Caco-2 (cell line): ENCODE results near the gene FER. TPM values are rescaled to one million over a fixed set of nuclear protein-coding genes. Genes with fewer than 3 reads are reported as not detected.
"Not testable (repeated sequence)": the region's sequence is repeated elsewhere in the genome, so short reads cannot be mapped to it uniquely, and the experiment has no call there.

Source experiments
- BruUV-seq: library from RNA; stranded (reverse); fragments of 400-500 nt; replicated peaks from 2 replicates; lab custom pipeline; 2021; lab: Mats Ljungman, UMichigan
- CTCF ChIA-PET: fragments of 300-600 bp; sonication (Branson Sonifier 250); formaldehyde crosslinking; loops from one replicate; lab custom pipeline; 2022; ENCODE audit warnings: antibody characterized with exemption; lab: Charles Lee
- POLR2A ChIA-PET: fragments of 300-600 bp; sonication (Branson Sonifier 250); formaldehyde crosslinking; loops from one replicate; lab custom pipeline; 2022; ENCODE audit warnings: antibody characterized with exemption; lab: Charles Lee
- DNase-seq, 2 experiments: peaks; one replicate each; pipeline versions ENCODE4 v3.0.0 to v3.0.0-alpha.2; 2020 to 2022
- H3K27me3 ChIP-seq: replicated peaks from 2 replicates; pipeline ENCODE4 v1.6.0; 2011; ENCODE audit warnings: low read length; ENCODE audit not compliant: control insufficient read depth, insufficient read depth
- H3K36me3 ChIP-seq: 2 replicates; pipeline ENCODE4 v1.5.1; 2011; ENCODE audit warnings: low read length; ENCODE audit not compliant: control insufficient read depth, insufficient read depth
- H3K4me1 ChIP-seq: fragments of 250-450 bp; sonication (Bioruptor Pico); 2 replicates; pipeline ENCODE4 v1.5.1; 2020; ENCODE audit warnings: mild to moderate bottlenecking
- H3K4me3 ChIP-seq: 2 replicates; pipeline ENCODE4 v1.5.1; 2011; ENCODE audit warnings: low read depth, mild to moderate bottlenecking, control low read depth, low read length
- H3K9me3 ChIP-seq: fragments of 250-450 bp; sonication (Bioruptor Pico); 2 replicates; pipeline ENCODE4 v1.5.1; 2020; ENCODE audit warnings: mild to moderate bottlenecking, moderate library complexity
- H3K27ac Mint-ChIP-seq: one replicate; pipeline ENCODE4 v1.8.0; 2022; ENCODE audit warnings: mixed read lengths; ENCODE audit not compliant: unreplicated experiment
- H3K27me3 Mint-ChIP-seq: one replicate; pipeline ENCODE4 v1.8.0; 2022; ENCODE audit warnings: mixed read lengths; ENCODE audit not compliant: insufficient read depth, unreplicated experiment
- H3K36me3 Mint-ChIP-seq: one replicate; pipeline ENCODE4 v1.8.0; 2022; ENCODE audit warnings: mild to moderate bottlenecking, mixed read lengths; ENCODE audit not compliant: insufficient read depth, unreplicated experiment
- H3K4me1 Mint-ChIP-seq: one replicate; pipeline ENCODE4 v1.8.0; 2022; ENCODE audit warnings: low read depth, mixed read lengths; ENCODE audit not compliant: unreplicated experiment
- H3K4me3 Mint-ChIP-seq: one replicate; pipeline ENCODE4 v1.8.0; 2022; ENCODE audit warnings: mild to moderate bottlenecking, moderate library complexity, mixed read lengths; ENCODE audit not compliant: unreplicated experiment
- H3K9me3 Mint-ChIP-seq: one replicate; pipeline ENCODE4 v1.8.0; 2022; ENCODE audit warnings: mixed read lengths; ENCODE audit not compliant: unreplicated experiment
- intact Hi-C: fragments of 100-400 bp; cut with micrococcal nuclease; formaldehyde crosslinking; loops from one replicate; pipeline ENCODE4 v1.10.0; 2022; ENCODE audit not compliant: unreplicated experiment
- total RNA-seq: library from RNA; stranded (reverse); gene quantifications from 2 replicates; pipeline ENCODE4 v1.2.3, GENCODE V29; 2022
- TF ChIP-seq, protein P1 (sequence below), 2 experiments: fragments of 200-600 bp in 1 of 2; IDR thresholded peaks; 1 replicate in 1 of 2; 2 replicates in 1 of 2; pipeline versions ENCODE4 v1.5.1 to v1.8.0; 2011 to 2022; ENCODE audit warnings: antibody characterized with exemption in 1 of 2, control low read depth in 1 of 2, inconsistent platforms in 1 of 2, low read depth in 1 of 2, low read length in 1 of 2, mild to moderate bottlenecking in 1 of 2, moderate library complexity in 1 of 2; ENCODE audit not compliant: insufficient read depth in 1 of 2, severe bottlenecking in 1 of 2, unreplicated experiment in 1 of 2

The FER gene
- total RNA-seq, 1 experiment from 2014 or later, result 43.1 TPM

- ChIA-PET CTCF (no interaction called here), POLR2A (no interaction called here)
- H3K4me1 ChIP-seq, result no peaks in the 10 kb centered on the region
- intact Hi-C loops, result no loop called here
- no peak overlapping the region for H3K4me3 ChIP-seq
- no peaks in the 10 kb centered on the region for H3K9me3 ChIP-seq
- no peaks in the 10 kb centered on the region for H3K4me1 Mint-ChIP-seq
- TF ChIP-seq, protein P1, sequence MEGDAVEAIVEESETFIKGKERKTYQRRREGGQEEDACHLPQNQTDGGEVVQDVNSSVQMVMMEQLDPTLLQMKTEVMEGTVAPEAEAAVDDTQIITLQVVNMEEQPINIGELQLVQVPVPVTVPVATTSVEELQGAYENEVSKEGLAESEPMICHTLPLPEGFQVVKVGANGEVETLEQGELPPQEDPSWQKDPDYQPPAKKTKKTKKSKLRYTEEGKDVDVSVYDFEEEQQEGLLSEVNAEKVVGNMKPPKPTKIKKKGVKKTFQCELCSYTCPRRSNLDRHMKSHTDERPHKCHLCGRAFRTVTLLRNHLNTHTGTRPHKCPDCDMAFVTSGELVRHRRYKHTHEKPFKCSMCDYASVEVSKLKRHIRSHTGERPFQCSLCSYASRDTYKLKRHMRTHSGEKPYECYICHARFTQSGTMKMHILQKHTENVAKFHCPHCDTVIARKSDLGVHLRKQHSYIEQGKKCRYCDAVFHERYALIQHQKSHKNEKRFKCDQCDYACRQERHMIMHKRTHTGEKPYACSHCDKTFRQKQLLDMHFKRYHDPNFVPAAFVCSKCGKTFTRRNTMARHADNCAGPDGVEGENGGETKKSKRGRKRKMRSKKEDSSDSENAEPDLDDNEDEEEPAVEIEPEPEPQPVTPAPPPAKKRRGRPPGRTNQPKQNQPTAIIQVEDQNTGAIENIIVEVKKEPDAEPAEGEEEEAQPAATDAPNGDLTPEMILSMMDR (IDR thresholded peaks at IDR 0.05; ENCODE audit: insufficient read depth in 1 of 2, low read depth in 1 of 2, low read length in 1 of 2, severe bottlenecking in 1 of 2, unreplicated experiment in 1 of 2), result no peak
- DNase-seq, result no peak
- H3K27me3 Mint-ChIP-seq, result no peaks in the 10 kb centered on the region
- H3K27ac Mint-ChIP-seq, result no peak overlapping the region
- BruUV-seq, result no TSS peak
- H3K9me3 Mint-ChIP-seq, result no peaks in the 10 kb centered on the region
- no peak overlapping the region for H3K4me3 Mint-ChIP-seq
- H3K36me3 ChIP-seq, result no peaks in the 10 kb centered on the region
- H3K36me3 Mint-ChIP-seq, result no peaks in the 10 kb centered on the region
- no peaks in the 10 kb centered on the region for H3K27me3 ChIP-seq
These were observed 293.6 kb downstream of the FER start for GRCh38 chr5:109041317-109041716.

- no peaks in the 10 kb centered on the region for H3K4me1 Mint-ChIP-seq
- H3K4me3 ChIP-seq, result no peak overlapping the region
- no peak overlapping the region for H3K27ac Mint-ChIP-seq
- intact Hi-C loops, result no loop called here
- H3K36me3 Mint-ChIP-seq, result no peaks in the 10 kb centered on the region
- H3K27me3 Mint-ChIP-seq, result no peaks in the 10 kb centered on the region
- H3K27me3 ChIP-seq, result no peaks in the 10 kb centered on the region
- ChIA-PET CTCF (no interaction called here), POLR2A (no interaction called here)
- no peaks in the 10 kb centered on the region for H3K9me3 Mint-ChIP-seq
- TF ChIP-seq, protein P1 (IDR thresholded peaks at IDR 0.05; ENCODE audit: insufficient read depth in 1 of 2, low read depth in 1 of 2, low read length in 1 of 2, severe bottlenecking in 1 of 2, unreplicated experiment in 1 of 2), result no peak
- no peaks in the 10 kb centered on the region for H3K9me3 ChIP-seq
- no peaks in the 10 kb centered on the region for H3K36me3 ChIP-seq
- no peak for DNase-seq
- no TSS peak for BruUV-seq
- H3K4me1 ChIP-seq, result no peaks in the 10 kb centered on the region
- no peak overlapping the region for H3K4me3 Mint-ChIP-seq
These were observed 298.0 kb downstream of the FER start for GRCh38 chr5:109045710-109046109.

GRCh38 chr5:109049565-109049964 is 301.9 kb downstream of the FER start:
- Histone ChIP-seq H3K36me3 (no peaks in the 10 kb centered on the region), H3K27me3 (no peaks in the 10 kb centered on the region), H3K4me1 (no peaks in the 10 kb centered on the region), H3K9me3 (no peaks in the 10 kb centered on the region), H3K4me3 (no peak overlapping the region)
- no peaks in the 10 kb centered on the region for H3K4me1 Mint-ChIP-seq
- H3K36me3 Mint-ChIP-seq, result peaks cover 11% of the 10 kb centered on the region
- peaks cover under 1% of the 10 kb centered on the region for H3K9me3 Mint-ChIP-seq
- no peak overlapping the region for H3K27ac Mint-ChIP-seq
- ChIA-PET CTCF (no interaction called here), POLR2A (no interaction called here)
- no peak for DNase-seq
- intact Hi-C loops, result no loop called here
- no peak overlapping the region for H3K4me3 Mint-ChIP-seq
- H3K27me3 Mint-ChIP-seq, result no peaks in the 10 kb centered on the region
- BruUV-seq, result no TSS peak
- TF ChIP-seq, protein P1 (IDR thresholded peaks at IDR 0.05; ENCODE audit: insufficient read depth in 1 of 2, low read depth in 1 of 2, low read length in 1 of 2, severe bottlenecking in 1 of 2, unreplicated experiment in 1 of 2), result no peak

DNA sequence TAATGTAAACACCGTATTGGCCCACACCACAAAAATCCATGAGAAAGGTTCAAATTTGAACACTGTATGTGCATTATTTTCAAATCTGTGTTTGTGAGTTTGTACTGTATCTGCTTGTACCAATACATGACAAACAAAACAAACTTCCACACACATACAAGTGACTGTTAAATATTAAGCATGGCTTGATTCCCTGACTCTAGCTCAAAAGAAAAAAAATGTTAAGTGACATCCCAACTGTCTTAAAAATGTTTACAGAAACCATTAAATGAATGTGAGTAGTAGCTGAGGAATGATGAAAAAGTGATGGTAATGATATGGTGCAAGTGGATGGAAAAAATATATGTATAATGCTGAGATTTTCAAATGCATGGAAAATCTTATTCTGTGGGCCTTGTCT is 302.6 kb downstream of the FER start:
- H3K27ac Mint-ChIP-seq, DNase-seq, H3K4me1 Mint-ChIP-seq, POLR2A ChIA-PET, intact Hi-C loops, BruUV-seq, H3K9me3 Mint-ChIP-seq, H3K4me3 Mint-ChIP-seq, H3K36me3 ChIP-seq, H3K4me3 ChIP-seq, H3K27me3 Mint-ChIP-seq, H3K27me3 ChIP-seq, H3K4me1 ChIP-seq, CTCF ChIA-PET, H3K9me3 ChIP-seq: not testable (repeated sequence)
- H3K36me3 Mint-ChIP-seq, result peaks cover 19% of the 10 kb centered on the region

- H3K27ac Mint-ChIP-seq, BruUV-seq, DNase-seq, H3K4me1 ChIP-seq, H3K36me3 ChIP-seq, H3K9me3 ChIP-seq, H3K27me3 ChIP-seq, H3K4me3 Mint-ChIP-seq, H3K27me3 Mint-ChIP-seq, POLR2A ChIA-PET, intact Hi-C loops, H3K4me1 Mint-ChIP-seq, H3K4me3 ChIP-seq, CTCF ChIA-PET: not testable (repeated sequence)
- H3K9me3 Mint-ChIP-seq, result peaks cover 23% of the 10 kb centered on the region
- peaks cover 21% of the 10 kb centered on the region for H3K36me3 Mint-ChIP-seq
These were observed 304.5 kb downstream of the FER start for GRCh38 chr5:109052216-109052615.
